GM10847 (cell line): Measurements from ENCODE around the gene YTHDF2.

Experiments used
- POLR2A ChIP-seq: IDR thresholded peaks from 2 replicates; pipeline ENCODE4 v1.6.1; 2011; ENCODE audit not compliant: insufficient read length; ENCODE audit errors: extremely low read depth

Gene YTHDF2

DNA sequence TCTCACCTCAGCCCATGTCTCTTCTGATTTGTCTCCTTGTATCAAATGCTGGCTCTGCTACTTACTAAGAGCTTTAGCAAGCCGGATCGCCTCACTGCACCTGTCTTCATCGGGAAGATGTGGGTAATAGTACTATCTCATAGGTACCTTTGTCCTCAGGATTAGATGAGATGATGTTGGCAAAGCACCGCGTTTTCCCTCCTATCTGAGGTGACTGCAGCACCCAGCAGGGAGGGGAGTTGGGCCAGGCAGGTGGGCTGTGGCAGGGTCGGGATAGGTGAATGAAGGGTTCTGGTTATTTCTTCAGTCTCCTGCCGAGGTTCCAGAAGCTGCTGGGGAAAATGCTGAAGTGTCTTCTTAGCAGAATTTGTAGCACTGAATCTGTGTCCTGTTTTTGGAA is 80.4 kb downstream of the YTHDF2 start:
- TF ChIP-seq POLR2A, result no peak

GRCh38 chr1:28819020-28819419 is 82.3 kb downstream of the YTHDF2 start:
- TF ChIP-seq POLR2A, result no peak
